HCT116 (cell line): ENCODE measurements around the gene CLPSL1.

ENCODE experiments used
- CTCF ChIP-seq, 3 experiments: fragments of 200-600 bp in 1 of 3; sonication (generic) in 1 of 3; IDR thresholded peaks in 2 of 3; conservative IDR thresholded peaks in 1 of 3; 2 replicates each; pipeline ENCODE4 v1.5.1; 2012 to 2017; ENCODE audit warnings: low read depth in 2 of 3, low read length in 2 of 3, antibody characterized with exemption in 1 of 3, borderline replicate concordance in 1 of 3, control low read depth in 1 of 3, mild to moderate bottlenecking in 1 of 3, mixed read lengths in 1 of 3, mixed run types in 1 of 3, moderate library complexity in 1 of 3; ENCODE audit not compliant: insufficient read depth in 1 of 3
- EGR1 ChIP-seq: IDR thresholded peaks from 2 replicates; pipeline ENCODE4 v1.6.1; 2012; ENCODE audit warnings: low read depth
- ELF1 ChIP-seq: IDR thresholded peaks from 2 replicates; pipeline ENCODE4 v1.6.1; 2012; ENCODE audit warnings: low read depth, borderline replicate concordance
- EZH2 ChIP-seq: fragments of 200-600 bp; sonication (generic); IDR thresholded peaks from 2 replicates; pipeline ENCODE4 v1.6.1; 2017; ENCODE audit warnings: antibody characterized with exemption, mixed run types
- JUND ChIP-seq: IDR thresholded peaks from 2 replicates; pipeline ENCODE4 v1.6.1; 2012
- POLR2A ChIP-seq: IDR thresholded peaks from 2 replicates; pipeline ENCODE4 v1.7.0; 2011; ENCODE audit warnings: borderline replicate concordance; ENCODE audit not compliant: insufficient read depth, insufficient read length; ENCODE audit errors: extremely low read depth
- RAD21 ChIP-seq: IDR thresholded peaks from 2 replicates; pipeline ENCODE4 v1.6.1; 2012; ENCODE audit warnings: low read depth, mild to moderate bottlenecking
- REST ChIP-seq: IDR thresholded peaks from 2 replicates; pipeline ENCODE4 v1.6.1; 2012; ENCODE audit warnings: low read depth
- TCF7L2 ChIP-seq: IDR thresholded peaks from 2 replicates; pipeline ENCODE4 v1.7.0; 2011; ENCODE audit warnings: borderline replicate concordance, inconsistent platforms; ENCODE audit not compliant: insufficient read depth, insufficient read length; ENCODE audit errors: extremely low read depth

- no peak for TF ChIP-seq EGR1
- TF ChIP-seq POLR2A: no peak
- TF ChIP-seq CTCF (IDR thresholded peaks at IDR 0.05 in 2 of 3, conservative IDR thresholded peaks at IDR 0.05 in 1 of 3; ENCODE audit: borderline replicate concordance in 1 of 3, insufficient read depth in 1 of 3, low read depth in 2 of 3, low read length in 2 of 3): no peak
- TF ChIP-seq REST: no peak
- no peak for TF ChIP-seq JUND
- no peak for TF ChIP-seq ELF1
- TF ChIP-seq RAD21: no peak
- no peak for TF ChIP-seq EZH2
- no peak for TF ChIP-seq TCF7L2
These were observed 5.5 kb downstream of the CLPSL1 start for GRCh38 chr6:35786272-35786671.
